ENCODE data around the gene IFNL1.

DNA sequence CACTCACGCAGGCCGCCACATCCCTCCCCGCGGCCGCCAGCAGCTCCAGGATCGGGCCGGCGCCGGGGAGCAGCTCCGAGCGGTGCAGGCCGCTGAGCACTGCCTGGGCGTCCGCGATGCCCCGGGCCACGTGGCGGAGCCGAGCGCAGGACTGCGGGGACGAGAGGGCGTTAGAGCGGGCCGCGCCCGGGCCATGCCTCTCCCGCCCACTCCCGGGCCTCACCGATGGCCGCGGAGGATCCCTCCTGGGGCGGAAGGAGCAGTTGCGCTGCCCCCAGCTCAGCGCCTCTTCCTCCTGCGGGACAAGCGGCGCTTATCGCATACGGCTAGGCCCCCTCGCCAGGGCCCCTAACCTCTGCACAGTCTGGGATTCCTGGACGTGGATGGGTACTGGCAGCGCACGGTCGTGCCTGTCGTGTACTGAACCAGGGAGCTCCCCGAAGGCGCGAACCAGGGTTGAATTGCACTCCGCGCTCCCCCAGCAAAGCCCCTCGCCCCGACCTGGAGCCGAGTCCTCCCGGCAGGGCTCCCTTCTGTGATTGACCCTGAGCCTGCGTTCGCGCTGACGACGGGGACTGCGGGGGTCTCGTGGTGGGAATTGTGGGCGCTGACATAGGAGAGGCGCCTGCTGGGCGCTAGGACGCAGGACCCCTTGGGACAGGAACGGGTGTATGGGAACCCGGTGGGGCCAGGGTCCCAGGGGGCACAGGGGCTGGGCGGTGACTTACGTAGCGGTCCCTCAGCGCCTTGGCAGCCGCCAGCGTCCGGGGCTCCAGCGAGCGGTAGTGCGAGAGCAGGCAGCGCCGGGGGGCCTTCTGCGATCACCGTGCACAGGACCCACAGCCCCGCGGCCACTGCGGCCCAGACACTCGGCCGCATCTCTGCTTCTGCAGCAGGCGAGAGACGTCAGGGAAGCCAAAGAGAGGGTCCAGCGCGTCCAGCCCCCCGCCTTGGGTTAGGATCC lies 48.2 kb upstream of the IFNL1 start:
- TF ChIP-seq, protein P1, sequence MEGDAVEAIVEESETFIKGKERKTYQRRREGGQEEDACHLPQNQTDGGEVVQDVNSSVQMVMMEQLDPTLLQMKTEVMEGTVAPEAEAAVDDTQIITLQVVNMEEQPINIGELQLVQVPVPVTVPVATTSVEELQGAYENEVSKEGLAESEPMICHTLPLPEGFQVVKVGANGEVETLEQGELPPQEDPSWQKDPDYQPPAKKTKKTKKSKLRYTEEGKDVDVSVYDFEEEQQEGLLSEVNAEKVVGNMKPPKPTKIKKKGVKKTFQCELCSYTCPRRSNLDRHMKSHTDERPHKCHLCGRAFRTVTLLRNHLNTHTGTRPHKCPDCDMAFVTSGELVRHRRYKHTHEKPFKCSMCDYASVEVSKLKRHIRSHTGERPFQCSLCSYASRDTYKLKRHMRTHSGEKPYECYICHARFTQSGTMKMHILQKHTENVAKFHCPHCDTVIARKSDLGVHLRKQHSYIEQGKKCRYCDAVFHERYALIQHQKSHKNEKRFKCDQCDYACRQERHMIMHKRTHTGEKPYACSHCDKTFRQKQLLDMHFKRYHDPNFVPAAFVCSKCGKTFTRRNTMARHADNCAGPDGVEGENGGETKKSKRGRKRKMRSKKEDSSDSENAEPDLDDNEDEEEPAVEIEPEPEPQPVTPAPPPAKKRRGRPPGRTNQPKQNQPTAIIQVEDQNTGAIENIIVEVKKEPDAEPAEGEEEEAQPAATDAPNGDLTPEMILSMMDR (IDR thresholded peaks at IDR 0.05), result no peak
- no peak for TF ChIP-seq POLR2A (IDR thresholded peaks at IDR 0.05)

All from right lobe of liver (tissue), 4 donors.